Myometrial cell (primary cell): ENCODE results near the gene ANO4. TPM values are rescaled to one million over a fixed set of nuclear protein-coding genes. Genes with fewer than 3 reads are reported as not detected.

ENCODE experiments used
- total RNA-seq: library from RNA; depleted of rRNA; stranded (reverse); fragments of >200 nt; gene quantifications from 2 replicates; pipeline ENCODE4 v1.2.3, GENCODE V29; 2015

ANO4 gene
- total RNA-seq, result 24.8 and 25.9 TPM in 2 replicates

GRCh38 chr12:100794441-100795173 is at the start of gene ANO4:
TSS of gene ANO4 (plus strand) at chr12:100794776. CDS start at chr12:100901786, 107,010 bp downstream.

Other genes with a start within 250 kb of the ANO4 start
- gene GAS2L3, start 221.1 kb upstream of the ANO4 start, total RNA-seq, result 19.9 and 25.5 TPM in 2 replicates